Measurements from ENCODE around the gene CFAP20. TPM values are rescaled to one million over a fixed set of nuclear protein-coding genes. Genes with fewer than 3 reads are reported as not detected.

CFAP20 gene
- total RNA-seq, 1 donor = 26.1 TPM

GRCh38 chr16:58087209-58087913, 41.8 kb downstream of the CFAP20 start:
- Histone ChIP-seq H4K20me1 (ENCODE audit: insufficient read depth, low read length) (no peaks in the 10 kb centered on the region), H3K4me1 (ENCODE audit: insufficient read depth, low read length) (no peaks in the 10 kb centered on the region), H2AFZ (ENCODE audit: low read length) (no peak overlapping the region), H3K36me3 (ENCODE audit: insufficient read depth, low read length) (no peaks in the 10 kb centered on the region), H3K27ac (ENCODE audit: low read depth, low read length) (no peak overlapping the region), H3K4me2 (ENCODE audit: insufficient read depth, low read length) (no peak overlapping the region), H3K27me3 (ENCODE audit: insufficient read depth, low read length) (peaks cover 3% of the 10 kb centered on the region), H3K79me2 (ENCODE audit: insufficient read depth, low read length) (no peaks in the 10 kb centered on the region), H3K9me3 (ENCODE audit: low read depth, low read length) (no peaks in the 10 kb centered on the region), H3K4me3 (ENCODE audit: insufficient read depth, low read length) (no peak overlapping the region)
- no peak for DNase-seq (ENCODE audit: insufficient read length, low spot score, missing footprints)
- TF ChIP-seq, protein P1, sequence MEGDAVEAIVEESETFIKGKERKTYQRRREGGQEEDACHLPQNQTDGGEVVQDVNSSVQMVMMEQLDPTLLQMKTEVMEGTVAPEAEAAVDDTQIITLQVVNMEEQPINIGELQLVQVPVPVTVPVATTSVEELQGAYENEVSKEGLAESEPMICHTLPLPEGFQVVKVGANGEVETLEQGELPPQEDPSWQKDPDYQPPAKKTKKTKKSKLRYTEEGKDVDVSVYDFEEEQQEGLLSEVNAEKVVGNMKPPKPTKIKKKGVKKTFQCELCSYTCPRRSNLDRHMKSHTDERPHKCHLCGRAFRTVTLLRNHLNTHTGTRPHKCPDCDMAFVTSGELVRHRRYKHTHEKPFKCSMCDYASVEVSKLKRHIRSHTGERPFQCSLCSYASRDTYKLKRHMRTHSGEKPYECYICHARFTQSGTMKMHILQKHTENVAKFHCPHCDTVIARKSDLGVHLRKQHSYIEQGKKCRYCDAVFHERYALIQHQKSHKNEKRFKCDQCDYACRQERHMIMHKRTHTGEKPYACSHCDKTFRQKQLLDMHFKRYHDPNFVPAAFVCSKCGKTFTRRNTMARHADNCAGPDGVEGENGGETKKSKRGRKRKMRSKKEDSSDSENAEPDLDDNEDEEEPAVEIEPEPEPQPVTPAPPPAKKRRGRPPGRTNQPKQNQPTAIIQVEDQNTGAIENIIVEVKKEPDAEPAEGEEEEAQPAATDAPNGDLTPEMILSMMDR (IDR thresholded peaks at IDR 0.05; ENCODE audit: extremely low read depth, low read depth, low read length) = no peak

- H3K27me3 ChIP-seq (ENCODE audit: insufficient read depth, low read length) = no peaks in the 10 kb centered on the region
- H2AFZ ChIP-seq (ENCODE audit: low read length) = no peak overlapping the region
Measured at GRCh38 chr16:58086381-58087208, 42.6 kb downstream of the CFAP20 start.

GRCh38 chr16:58085584-58086251, 43.5 kb downstream of the CFAP20 start:
- TF ChIP-seq, protein P1 (IDR thresholded peaks at IDR 0.05; ENCODE audit: extremely low read depth, low read depth, low read length) = no peak

More at GRCh38 chr16:58086381-58087208, 42.6 kb downstream of the CFAP20 start:
- DNase-seq (ENCODE audit: insufficient read length, low spot score, missing footprints) = peak; percentile 68
- no peaks in the 10 kb centered on the region for H3K79me2 ChIP-seq (ENCODE audit: insufficient read depth, low read length)
- H3K9me3 ChIP-seq (ENCODE audit: low read depth, low read length) = no peaks in the 10 kb centered on the region
- no peaks in the 10 kb centered on the region for H3K4me1 ChIP-seq (ENCODE audit: insufficient read depth, low read length)
- no peaks in the 10 kb centered on the region for H3K36me3 ChIP-seq (ENCODE audit: insufficient read depth, low read length)
- H3K27ac ChIP-seq (ENCODE audit: low read depth, low read length) = no peak overlapping the region
- no peak overlapping the region for H3K4me3 ChIP-seq (ENCODE audit: insufficient read depth, low read length)
- no peaks in the 10 kb centered on the region for H4K20me1 ChIP-seq (ENCODE audit: insufficient read depth, low read length)
- no peak overlapping the region for H3K4me2 ChIP-seq (ENCODE audit: insufficient read depth, low read length)
- TF ChIP-seq, protein P1 (IDR thresholded peaks at IDR 0.05; ENCODE audit: extremely low read depth, low read depth, low read length) = no peak

More at GRCh38 chr16:58085584-58086251, 43.5 kb downstream of the CFAP20 start:
- Histone ChIP-seq H3K9me3 (ENCODE audit: low read depth, low read length) (no peaks in the 10 kb centered on the region), H3K36me3 (ENCODE audit: insufficient read depth, low read length) (no peaks in the 10 kb centered on the region), H3K27ac (ENCODE audit: low read depth, low read length) (no peak overlapping the region), H3K79me2 (ENCODE audit: insufficient read depth, low read length) (no peaks in the 10 kb centered on the region), H2AFZ (ENCODE audit: low read length) (no peak overlapping the region), H3K4me1 (ENCODE audit: insufficient read depth, low read length) (no peaks in the 10 kb centered on the region), H3K27me3 (ENCODE audit: insufficient read depth, low read length) (no peaks in the 10 kb centered on the region), H3K4me3 (ENCODE audit: insufficient read depth, low read length) (no peak overlapping the region), H4K20me1 (ENCODE audit: insufficient read depth, low read length) (no peaks in the 10 kb centered on the region), H3K4me2 (ENCODE audit: insufficient read depth, low read length) (no peak overlapping the region)
- DNase-seq (ENCODE audit: insufficient read length, low spot score, missing footprints) = no peak

Measured in osteoblast (primary cell).